ENCODE results near the gene ADAMTS14.

The ADAMTS14 gene

GRCh38 chr10:70671619-70672164 is 614 bp upstream of the ADAMTS14 start:
- peak overlapping the region; percentile 60 for H3K4me3 ChIP-seq (ENCODE audit: low read depth, low read length)
- in situ Hi-C loops (cut with HindIII; ENCODE audit: low sequenced_read_pairs) = no loop called here
- DNase-seq (ENCODE audit: low read depth) = no peak

GRCh38 chr10:70673043-70673928 is 980 bp downstream of the ADAMTS14 start:
- no peak for TF ChIP-seq CTCF (IDR thresholded peaks at IDR 0.05; ENCODE audit: low read depth, low read length, missing control alignments)
- in situ Hi-C loops (cut with HindIII; ENCODE audit: low sequenced_read_pairs) = no loop called here
- H3K4me3 ChIP-seq (ENCODE audit: low read depth, low read length) = peak overlapping the region; percentile 60
- DNase-seq (ENCODE audit: low read depth) = peak; percentile 54

More at GRCh38 chr10:70671619-70672164, 614 bp upstream of the ADAMTS14 start:
- TF ChIP-seq CTCF (IDR thresholded peaks at IDR 0.05; ENCODE audit: low read depth, low read length, missing control alignments) = peak; percentile 45

- no peak for DNase-seq (ENCODE audit: low read depth)
- in situ Hi-C loops (cut with HindIII; ENCODE audit: low sequenced_read_pairs) = no loop called here
- no peak for TF ChIP-seq CTCF (IDR thresholded peaks at IDR 0.05; ENCODE audit: low read depth, low read length, missing control alignments)
- H3K4me3 ChIP-seq (ENCODE audit: low read depth, low read length) = peak overlapping the region; percentile 60
These were observed 1.7 kb downstream of the ADAMTS14 start for GRCh38 chr10:70673929-70674559.

GRCh38 chr10:70674560-70675495 is 2.5 kb downstream of the ADAMTS14 start:
- in situ Hi-C loops (cut with HindIII; ENCODE audit: low sequenced_read_pairs) = no loop called here
- no peak for TF ChIP-seq CTCF (IDR thresholded peaks at IDR 0.05; ENCODE audit: low read depth, low read length, missing control alignments)

GRCh38 chr10:70675496-70676161 is 3.3 kb downstream of the ADAMTS14 start:
- no peak for TF ChIP-seq CTCF (IDR thresholded peaks at IDR 0.05; ENCODE audit: low read depth, low read length, missing control alignments)
- DNase-seq (ENCODE audit: low read depth) = no peak
- in situ Hi-C loops (cut with HindIII; ENCODE audit: low sequenced_read_pairs) = no loop called here
- H3K4me3 ChIP-seq (ENCODE audit: low read depth, low read length) = peak overlapping the region; percentile 60

More at GRCh38 chr10:70674560-70675495, 2.5 kb downstream of the ADAMTS14 start:
- DNase-seq (ENCODE audit: low read depth) = no peak
- peak overlapping the region; percentile 60 for H3K4me3 ChIP-seq (ENCODE audit: low read depth, low read length)
